Stomach (tissue), 9 donors: ENCODE results near the gene ADAM12. TPM values are rescaled to one million over a fixed set of nuclear protein-coding genes. Genes with fewer than 3 reads are reported as not detected.

Experiments
- DNase-seq, 2 donors: peaks; one replicate each; pipeline versions ENCODE4 v3.0.0 to v3.0.0-alpha.2; 2013 to 2019
- H3K27ac ChIP-seq, 5 donors: fragments of 200-600 bp in 4 of 5; sonication (generic) in 4 of 5; one replicate each; pipeline ENCODE4 v1.5.1; 2013 to 2019; ENCODE audit warnings: mild to moderate bottlenecking in 1 of 5, moderate library complexity in 1 of 5
- H3K27me3 ChIP-seq, 3 donors: fragments of 200-600 bp; sonication (generic); one replicate each; pipeline ENCODE4 v1.5.1; 2017 to 2019; ENCODE audit warnings: mixed run types in 1 of 3
- H3K36me3 ChIP-seq, 4 donors: fragments of 200-600 bp; sonication (generic); 1 replicate in 3 of 4; 2 replicates in 1 of 4; pipeline ENCODE4 v1.5.1; 2016 to 2019
- H3K4me1 ChIP-seq, 4 donors: fragments of 200-600 bp; sonication (generic); one replicate each; pipeline ENCODE4 v1.5.1; 2016 to 2019
- H3K4me3 ChIP-seq, 4 donors: fragments of 200-600 bp; sonication (generic) in 3 of 4; one replicate each; pipeline ENCODE4 v1.5.1; 2016 to 2019; ENCODE audit warnings: mild to moderate bottlenecking in 1 of 4
- H3K9me3 ChIP-seq, 4 donors: fragments of 200-600 bp; sonication (generic); one replicate each; pipeline ENCODE4 v1.5.1; 2016 to 2019
- EP300 ChIP-seq: sonication (generic); formaldehyde crosslinking; IDR thresholded peaks from one replicate; pipeline ENCODE4 v1.6.1; 2017; ENCODE audit warnings: antibody characterized with exemption
- POLR2A ChIP-seq, 4 donors: fragments of 450-650 bp; IDR thresholded peaks; one replicate each; pipeline ENCODE4 v1.6.1; 2016; ENCODE audit warnings: antibody characterized with exemption in 4 of 4, control low read depth in 2 of 4, mild to moderate bottlenecking in 1 of 4, moderate library complexity in 1 of 4
- POLR2AphosphoS5 ChIP-seq, 3 donors: sonication (generic); formaldehyde crosslinking; IDR thresholded peaks; one replicate each; pipeline ENCODE4 v1.6.1; 2016; ENCODE audit warnings: antibody characterized with exemption in 3 of 3
- WGBS, 5 donors: extraction: QIAGEN DNeasy Blood & Tissue Kit in 3 of 5; methylation state at CpG; one replicate each; pipeline versions ENCODE4 v1.1.5 to v1.1.7; 2013 to 2018; 5-methylcytosine and 5-hydroxymethylcytosine counted together
- intact Hi-C: fragments of 100-400 bp; cut with DNase I; formaldehyde crosslinking; loops from one replicate; pipeline ENCODE4 v1.15.1; 2023; ENCODE audit warnings: low total_unique reads
- polyA plus RNA-seq, 3 donors: library from polyadenylated mRNA; stranded (reverse); fragments of 200-250 nt; gene quantifications; one replicate each; pipeline ENCODE4 v1.2.3, GENCODE V29; 2013
- total RNA-seq, 5 donors: library from RNA; depleted of rRNA; stranded (reverse); fragments of >200 nt; gene quantifications; one replicate each; pipeline versions ENCODE4 v1.1.0 to v1.2.3, GENCODE V29; 2014 to 2016
- TF ChIP-seq, protein P1 (sequence below), 7 experiments: fragments of 450-650 bp in 4 of 7; fragments of 200-600 bp in 3 of 7; sonication (generic) in 3 of 7; IDR thresholded peaks; one replicate each; pipeline ENCODE4 v1.5.1; 2016 to 2019; ENCODE audit warnings: antibody characterized with exemption in 7 of 7, control low read depth in 2 of 7, mild to moderate bottlenecking in 1 of 7
- donor health status: healthy with polysubstance abuse.
- donor health status: Bipolar disorder and iron deficiency.
- donor health status: healthy.

Gene ADAM12
- total and polyA plus RNA-seq, 8 donors, result 0.03 to 6.4 (median 0.50) TPM; not detected in 3

DNA sequence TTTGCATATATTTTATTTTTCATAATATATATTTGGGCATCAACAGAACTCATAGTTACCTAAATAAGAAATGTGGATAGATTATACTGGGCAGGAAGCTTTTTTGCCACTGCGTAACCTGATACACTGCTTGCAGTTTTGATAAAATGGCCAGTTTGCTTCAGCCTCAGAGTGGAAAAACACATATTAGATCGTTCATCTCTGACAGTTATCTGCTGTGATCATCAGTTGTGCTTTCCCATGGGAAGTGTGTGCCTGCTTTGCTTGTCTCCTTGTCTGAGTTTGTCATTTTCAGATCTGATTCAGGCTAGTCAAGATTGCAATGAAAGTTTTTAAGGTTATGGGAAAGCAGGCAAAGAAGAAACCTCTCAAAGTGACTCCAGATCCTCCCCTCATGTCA lies 54.0 kb downstream of the ADAM12 start:
- DNase-seq, result no peak
- Histone ChIP-seq H3K4me3 (no peak overlapping the region), H3K4me1 (no peaks in the 10 kb centered on the region), H3K9me3 (no peaks in the 10 kb centered on the region), H3K27me3 (no peaks in the 10 kb centered on the region), H3K36me3 (no peaks in the 10 kb centered on the region), H3K27ac (no peak overlapping the region)
- WGBS, 5 donors, result 49 to 62% (median 54%) methylated on average over 2 of the region's 2 CpGs
- intact Hi-C loops, result no loop called here
- TF ChIP-seq POLR2A (IDR thresholded peaks at IDR 0.05) (no peak), POLR2AphosphoS5 (IDR thresholded peaks at IDR 0.05) (no peak), EP300 (no peak)
- TF ChIP-seq, protein P1, sequence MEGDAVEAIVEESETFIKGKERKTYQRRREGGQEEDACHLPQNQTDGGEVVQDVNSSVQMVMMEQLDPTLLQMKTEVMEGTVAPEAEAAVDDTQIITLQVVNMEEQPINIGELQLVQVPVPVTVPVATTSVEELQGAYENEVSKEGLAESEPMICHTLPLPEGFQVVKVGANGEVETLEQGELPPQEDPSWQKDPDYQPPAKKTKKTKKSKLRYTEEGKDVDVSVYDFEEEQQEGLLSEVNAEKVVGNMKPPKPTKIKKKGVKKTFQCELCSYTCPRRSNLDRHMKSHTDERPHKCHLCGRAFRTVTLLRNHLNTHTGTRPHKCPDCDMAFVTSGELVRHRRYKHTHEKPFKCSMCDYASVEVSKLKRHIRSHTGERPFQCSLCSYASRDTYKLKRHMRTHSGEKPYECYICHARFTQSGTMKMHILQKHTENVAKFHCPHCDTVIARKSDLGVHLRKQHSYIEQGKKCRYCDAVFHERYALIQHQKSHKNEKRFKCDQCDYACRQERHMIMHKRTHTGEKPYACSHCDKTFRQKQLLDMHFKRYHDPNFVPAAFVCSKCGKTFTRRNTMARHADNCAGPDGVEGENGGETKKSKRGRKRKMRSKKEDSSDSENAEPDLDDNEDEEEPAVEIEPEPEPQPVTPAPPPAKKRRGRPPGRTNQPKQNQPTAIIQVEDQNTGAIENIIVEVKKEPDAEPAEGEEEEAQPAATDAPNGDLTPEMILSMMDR (IDR thresholded peaks at IDR 0.05), result no peak

DNA sequence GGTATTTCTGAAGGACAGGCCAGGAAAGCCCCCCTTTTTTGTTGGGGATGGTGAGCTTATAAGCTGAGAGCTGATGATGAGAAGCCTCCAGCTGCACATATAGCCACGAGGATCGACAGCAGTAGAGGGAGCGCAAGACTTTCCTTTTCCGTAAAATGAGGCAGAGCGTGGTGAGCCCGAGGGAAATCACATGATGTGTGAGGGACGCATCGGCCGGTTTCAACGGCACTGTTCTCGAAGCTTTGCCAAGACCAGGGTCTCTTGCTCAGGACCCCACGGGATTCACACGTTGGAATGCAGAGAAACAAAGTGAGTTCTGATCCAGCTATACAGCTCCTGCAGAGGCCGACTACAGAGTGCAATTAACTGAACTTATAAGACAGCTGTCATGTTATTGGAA lies 55.7 kb downstream of the ADAM12 start:
- no peaks in the 10 kb centered on the region for H3K9me3 ChIP-seq
- no peaks in the 10 kb centered on the region for H3K36me3 ChIP-seq
- TF ChIP-seq POLR2A (IDR thresholded peaks at IDR 0.05), result no peak
- TF ChIP-seq EP300, result no peak
- no peak for TF ChIP-seq POLR2AphosphoS5 (IDR thresholded peaks at IDR 0.05)
- TF ChIP-seq, protein P1 (IDR thresholded peaks at IDR 0.05), result no peak
- H3K4me1 ChIP-seq, result no peaks in the 10 kb centered on the region
- no peaks in the 10 kb centered on the region for H3K27me3 ChIP-seq
- WGBS, 5 donors, result 81 to 92% (median 89%) methylated on average over 14 of the region's 14 CpGs
- H3K4me3 ChIP-seq, result no peak overlapping the region
- intact Hi-C loops, result no loop called here
- H3K27ac ChIP-seq, result no peak overlapping the region
- no peak for DNase-seq

DNA sequence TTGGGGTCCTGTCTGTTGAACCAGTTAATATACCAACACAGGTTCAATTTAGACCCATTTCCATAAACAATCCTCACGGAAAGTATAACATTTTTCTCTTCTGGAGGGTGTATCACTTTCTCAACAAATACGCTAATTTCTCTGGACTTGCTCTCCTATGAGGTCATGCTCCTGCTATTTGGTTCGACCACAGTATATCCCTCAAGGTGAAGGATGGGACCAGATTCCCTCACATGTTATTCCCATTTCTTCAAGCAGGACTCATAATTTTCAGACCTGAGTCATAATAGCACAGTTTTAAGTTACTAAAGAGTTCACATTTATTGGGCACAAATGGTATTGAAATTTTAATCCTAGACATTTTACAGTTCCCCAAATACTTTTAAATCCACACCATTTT lies 57.2 kb downstream of the ADAM12 start:
- H3K36me3 ChIP-seq, result no peaks in the 10 kb centered on the region
- intact Hi-C loops, result no loop called here
- TF ChIP-seq POLR2AphosphoS5 (IDR thresholded peaks at IDR 0.05) (no peak), POLR2A (IDR thresholded peaks at IDR 0.05) (no peak), EP300 (no peak)
- TF ChIP-seq, protein P1 (IDR thresholded peaks at IDR 0.05), result no peak
- H3K4me3 ChIP-seq, result no peak overlapping the region
- H3K27ac ChIP-seq, result no peak overlapping the region
- H3K27me3 ChIP-seq, result no peaks in the 10 kb centered on the region
- WGBS, 5 donors, result 73 to 87% (median 80%) methylated on average over 3 of the region's 3 CpGs
- no peak for DNase-seq
- H3K4me1 ChIP-seq, result no peaks in the 10 kb centered on the region
- H3K9me3 ChIP-seq, result no peaks in the 10 kb centered on the region

DNA sequence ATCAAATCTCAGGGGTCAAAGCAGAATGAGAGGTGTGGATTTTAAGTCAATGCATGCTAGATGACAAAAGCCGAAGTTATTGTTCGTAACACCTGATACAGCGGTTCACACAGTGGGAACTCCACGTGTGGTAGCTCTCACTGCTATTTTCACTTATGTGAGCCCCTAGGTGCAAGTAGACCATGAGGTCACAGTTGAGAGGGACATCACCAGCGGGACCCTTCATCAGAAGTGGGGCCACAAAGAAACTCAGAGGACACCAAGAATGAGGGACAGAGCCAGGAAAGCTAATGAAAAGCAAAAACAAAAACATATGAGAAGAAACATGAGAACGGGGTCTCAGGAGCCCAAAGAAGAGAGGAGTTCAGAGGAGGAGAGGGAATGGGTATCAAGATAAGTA lies 63.5 kb downstream of the ADAM12 start:
- WGBS, 5 donors, result 83 to 89% (median 88%) methylated on average over 6 of the region's 6 CpGs
- H3K36me3 ChIP-seq, result no peaks in the 10 kb centered on the region
- no peaks in the 10 kb centered on the region for H3K9me3 ChIP-seq
- no peaks in the 10 kb centered on the region for H3K4me1 ChIP-seq
- H3K27ac ChIP-seq, result no peak overlapping the region
- H3K4me3 ChIP-seq, result no peak overlapping the region
- H3K27me3 ChIP-seq, result no peaks in the 10 kb centered on the region
- DNase-seq, result no peak
- intact Hi-C loops, result no loop called here
- TF ChIP-seq EP300 (no peak), POLR2AphosphoS5 (IDR thresholded peaks at IDR 0.05) (no peak), POLR2A (IDR thresholded peaks at IDR 0.05) (no peak)
- TF ChIP-seq, protein P1 (IDR thresholded peaks at IDR 0.05), result no peak
